GM21447 (cell line): ENCODE results near the gene CSF3R.
"Not testable (repeated sequence)": the region's sequence is repeated elsewhere in the genome, so short reads cannot be mapped to it uniquely, and the experiment has no call there.

Experiments used
- ATAC-seq: cut with Tn5 transposase; IDR thresholded peaks from one replicate; pipeline ENCODE4 v1.9.1; 2021; ENCODE audit not compliant: unreplicated experiment

Gene CSF3R

GRCh38 chr1:36484099-36484498, 1.4 kb upstream of the CSF3R start:
- no peak for ATAC-seq

- ATAC-seq = no peak
Measured at GRCh38 chr1:36481771-36482723, 666 bp downstream of the CSF3R start.

DNA sequence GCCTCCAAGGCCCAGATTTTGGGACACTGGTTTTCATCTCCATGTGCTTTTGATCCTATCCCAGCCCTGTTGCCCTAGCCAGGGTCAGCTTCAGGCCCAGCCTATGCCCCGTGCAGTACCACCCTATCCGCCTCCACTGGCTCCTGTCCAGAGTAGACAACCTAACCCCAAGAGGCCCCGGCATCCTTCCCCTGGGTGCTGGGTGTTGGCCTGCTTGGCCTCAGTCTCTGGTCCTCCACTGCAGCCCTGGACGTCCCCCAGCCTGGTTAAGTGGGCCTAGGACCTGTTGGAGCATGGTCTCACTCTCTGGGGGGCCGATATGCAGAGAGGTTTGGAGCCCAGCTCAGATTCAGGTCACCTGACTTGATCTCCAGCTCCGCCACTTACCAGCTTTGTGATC, 1.6 kb downstream of the CSF3R start:
- no peak for ATAC-seq

DNA sequence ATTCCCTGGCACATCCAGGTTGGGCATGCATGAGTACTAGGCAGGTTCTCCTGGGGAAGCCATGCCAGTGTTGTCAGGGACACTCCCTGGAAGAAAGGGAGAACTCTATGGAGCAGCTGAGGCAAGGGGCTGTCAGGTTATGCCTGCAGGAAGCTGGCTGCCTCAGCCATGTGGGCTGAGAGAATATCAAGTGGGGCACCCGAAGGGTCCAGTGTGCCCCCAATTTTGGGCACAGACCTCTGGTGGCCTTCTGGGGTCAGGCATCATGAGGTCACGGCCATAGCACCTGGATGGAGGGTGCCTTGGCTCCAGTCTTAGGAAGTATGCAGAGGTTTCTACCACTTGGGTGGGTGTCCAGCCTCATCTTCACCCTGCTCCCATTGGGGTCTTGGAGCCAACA, 2.6 kb downstream of the CSF3R start:
- ATAC-seq = no peak

DNA sequence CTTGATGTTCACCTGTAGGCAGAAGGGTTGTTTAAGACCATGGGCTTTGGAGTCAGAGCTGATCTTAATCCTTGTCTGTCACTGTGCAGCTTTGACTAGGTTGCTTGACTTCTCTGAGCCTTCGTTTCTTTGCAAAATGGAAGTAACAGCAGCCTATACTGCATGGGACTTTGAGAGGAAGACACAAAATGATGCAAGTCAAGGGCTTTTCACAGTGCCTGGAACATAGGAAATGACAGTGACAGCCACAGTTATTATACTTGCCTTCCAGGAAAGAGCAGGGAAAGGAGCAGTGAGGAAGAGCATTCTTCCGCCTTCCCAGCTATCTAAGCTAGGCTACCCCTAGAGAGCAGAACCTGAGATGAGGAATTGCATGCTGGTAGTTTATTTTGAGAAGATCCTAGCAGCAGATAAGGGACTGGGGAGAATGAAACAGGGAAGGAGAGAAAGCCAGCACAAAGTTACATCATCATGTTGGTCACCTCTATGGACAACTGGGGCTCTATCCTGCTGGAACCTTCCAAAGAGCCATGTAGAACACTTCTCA, 3.1 kb downstream of the CSF3R start:
- ATAC-seq = no peak

- ATAC-seq = not testable (repeated sequence)
Measured at GRCh38 chr1:36477615-36478014, 5.1 kb downstream of the CSF3R start.

DNA sequence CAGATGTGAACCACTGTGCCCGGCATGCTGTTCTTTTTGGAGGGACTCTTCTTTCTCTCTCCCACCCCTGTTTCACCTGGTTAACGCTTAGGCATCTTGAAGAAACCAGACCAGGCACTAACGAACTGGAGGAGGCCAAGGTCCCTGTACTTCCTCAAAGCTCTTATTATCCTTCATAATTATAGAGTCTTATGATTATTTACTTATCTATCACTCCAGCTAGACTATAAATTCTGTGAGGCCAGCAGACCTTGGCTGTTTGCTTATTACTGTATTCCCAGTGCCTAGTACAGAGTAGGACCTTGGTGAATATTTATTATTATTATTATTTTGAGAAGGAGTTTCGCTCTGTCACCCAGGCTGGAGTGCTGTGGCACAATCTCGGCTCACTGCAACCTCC, 5.8 kb downstream of the CSF3R start:
- ATAC-seq = no peak

DNA sequence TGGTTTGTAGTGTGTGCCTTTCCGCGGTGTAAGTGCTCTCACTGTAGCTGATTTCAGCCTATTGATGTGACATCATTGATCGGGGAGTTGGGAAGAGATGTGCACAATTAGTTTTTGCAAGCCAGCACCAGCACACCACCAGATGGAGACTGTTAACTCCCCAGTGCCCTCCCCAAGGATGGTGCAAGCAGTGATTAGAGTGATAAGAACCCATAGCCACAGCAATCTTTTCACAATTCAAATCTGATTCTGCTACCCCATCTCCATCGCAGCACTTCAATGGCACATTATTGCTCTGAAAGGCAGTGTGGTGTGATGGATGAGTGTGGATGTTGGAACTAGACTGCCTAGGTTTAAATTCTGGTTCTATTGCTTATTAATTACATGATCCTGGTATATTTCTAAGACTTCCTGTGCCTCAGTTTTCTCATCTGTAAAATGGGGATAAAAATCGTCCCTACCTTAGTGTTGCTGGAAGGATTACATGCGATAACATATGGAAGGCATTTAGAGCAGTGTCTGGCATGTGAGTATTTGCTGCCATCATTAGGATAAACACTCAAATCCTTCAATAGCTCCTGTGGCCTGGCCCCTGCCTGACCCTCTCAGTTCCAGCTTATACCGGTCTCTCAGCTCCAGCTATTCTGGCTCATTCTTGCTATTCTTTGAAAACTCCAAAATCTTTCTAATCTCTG, 6.7 kb downstream of the CSF3R start:
- ATAC-seq = no peak

DNA sequence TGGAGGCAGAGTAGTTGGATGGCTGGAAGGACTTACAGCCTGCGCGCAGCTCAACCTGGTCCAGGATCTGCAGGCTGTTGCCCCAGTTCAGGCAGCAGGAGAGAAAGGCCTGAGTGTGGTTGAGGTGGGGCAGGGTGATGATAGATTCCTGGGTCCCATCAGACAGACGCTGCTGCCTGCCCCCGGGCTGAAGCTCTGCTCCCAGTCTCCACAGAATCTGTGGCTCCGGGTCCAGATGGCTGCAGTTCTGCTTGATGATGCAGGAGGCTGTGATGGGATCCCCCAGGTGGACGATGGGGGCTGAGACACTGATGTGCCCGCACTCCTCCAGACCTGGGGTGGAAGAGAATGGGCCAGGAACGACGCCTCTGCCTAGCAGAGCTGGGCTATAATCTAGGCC, 7.4 kb downstream of the CSF3R start:
- ATAC-seq = no peak

DNA sequence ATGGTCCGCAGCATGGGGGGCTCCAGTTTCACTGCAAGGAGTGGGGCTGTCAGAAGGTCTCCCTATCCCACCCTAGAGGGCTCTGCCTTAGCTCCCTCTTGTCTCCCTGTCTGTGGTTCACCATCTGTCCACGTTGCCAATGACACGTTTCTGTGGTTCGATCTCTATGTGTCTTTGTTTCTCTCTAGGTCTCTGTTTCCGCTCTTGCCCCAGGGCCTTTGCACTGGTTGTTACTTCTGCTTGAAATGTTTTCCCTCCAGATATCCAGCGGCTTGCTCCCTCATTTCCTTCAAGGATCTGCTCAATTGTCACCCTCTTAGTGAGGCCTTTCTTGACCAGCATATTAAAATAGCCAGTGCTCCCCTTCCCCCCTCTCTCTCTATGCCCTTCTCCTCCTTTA, 10.1 kb downstream of the CSF3R start:
- ATAC-seq = no peak

- ATAC-seq = no peak
Measured at GRCh38 chr1:36471830-36472641, 10.7 kb downstream of the CSF3R start.

DNA sequence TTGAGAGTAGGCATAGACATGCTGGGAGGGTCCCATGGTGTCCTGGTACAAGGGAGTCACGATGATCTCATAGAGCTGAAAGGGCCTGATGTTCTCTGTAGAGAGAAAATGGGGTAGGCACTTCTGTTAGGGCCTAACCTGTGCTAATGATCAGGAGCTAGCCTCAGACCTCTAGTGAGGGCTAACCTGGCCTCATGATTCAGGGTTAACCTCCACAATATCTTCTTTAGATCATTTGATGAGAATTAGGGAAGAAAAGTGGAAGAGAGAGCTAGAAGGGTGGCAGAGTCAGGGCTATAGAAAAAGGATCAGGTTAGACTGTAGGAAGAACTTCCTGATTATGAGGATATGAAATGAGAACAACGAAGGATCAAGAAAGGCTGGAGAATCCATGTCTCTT, 13.6 kb downstream of the CSF3R start:
- no peak for ATAC-seq

DNA sequence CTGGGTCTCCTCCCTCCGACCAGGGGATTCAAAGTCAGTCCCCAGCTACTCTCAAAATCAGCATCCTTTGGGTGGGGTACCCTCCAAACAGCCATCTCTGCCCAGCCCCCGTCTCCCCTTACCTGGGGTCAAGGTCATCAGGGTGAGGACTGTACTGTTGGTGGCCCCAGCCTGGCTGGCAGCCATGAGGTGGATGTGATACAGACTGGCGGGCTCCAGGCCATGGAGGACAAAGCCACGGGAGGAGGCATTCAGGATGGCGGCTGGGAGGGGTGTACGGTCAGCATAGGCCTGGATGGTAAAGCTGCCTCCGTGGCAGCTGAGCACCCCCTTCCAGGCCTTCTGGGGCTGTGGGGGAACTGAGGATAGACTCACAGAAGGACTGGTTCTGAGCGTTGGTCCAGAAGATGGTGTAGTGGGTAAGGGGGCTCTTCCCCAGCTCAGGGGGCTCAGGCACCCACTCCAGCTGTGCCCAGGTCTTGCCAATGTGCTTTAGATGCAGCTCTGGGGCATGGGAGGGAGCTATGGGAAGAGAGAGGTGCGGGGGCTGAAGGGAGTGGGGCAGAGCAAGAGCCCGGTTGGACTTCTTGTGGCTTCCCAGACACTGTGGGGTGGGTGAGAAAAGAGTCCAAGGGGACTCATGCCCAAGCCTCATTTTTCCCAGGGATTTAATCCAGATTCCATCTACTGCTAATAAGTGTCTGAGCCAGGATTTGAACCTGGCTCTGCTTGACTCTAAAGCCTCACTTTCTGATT, 14.8 kb downstream of the CSF3R start:
- no peak for ATAC-seq

GRCh38 chr1:36467027-36467410, 15.7 kb downstream of the CSF3R start:
- ATAC-seq = no peak

DNA sequence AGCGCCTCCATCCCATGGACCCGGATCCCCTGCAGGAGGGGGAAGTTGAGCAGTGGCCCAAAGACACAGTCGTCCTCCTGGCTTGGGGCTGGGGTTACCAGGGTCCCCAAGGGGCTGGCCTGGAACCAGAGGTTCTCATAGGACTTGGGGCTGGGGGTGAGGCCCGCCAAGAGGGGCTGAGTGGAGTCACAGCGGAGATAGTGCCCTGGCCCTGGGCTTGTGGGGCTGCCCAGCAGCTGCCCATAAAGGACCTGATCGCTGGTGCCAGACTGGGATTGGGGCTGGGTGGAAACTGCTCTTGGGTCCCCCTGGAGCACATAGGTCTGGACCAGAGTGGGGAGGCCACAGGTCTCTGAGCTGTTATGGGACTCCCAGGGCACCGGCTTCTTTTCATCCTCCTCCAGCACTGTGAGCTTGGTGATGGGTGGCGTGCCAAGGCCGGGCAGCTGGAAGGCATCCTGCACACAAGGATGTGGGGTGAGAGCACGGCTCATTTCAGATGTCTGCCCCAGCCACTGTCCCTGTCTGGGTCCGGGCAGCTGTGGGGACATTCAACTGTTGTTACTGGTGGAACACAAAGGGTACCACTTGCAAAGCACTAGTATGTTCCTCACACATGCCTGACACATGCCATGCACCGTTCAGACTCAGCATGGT, 16.2 kb downstream of the CSF3R start:
- ATAC-seq = no peak

DNA sequence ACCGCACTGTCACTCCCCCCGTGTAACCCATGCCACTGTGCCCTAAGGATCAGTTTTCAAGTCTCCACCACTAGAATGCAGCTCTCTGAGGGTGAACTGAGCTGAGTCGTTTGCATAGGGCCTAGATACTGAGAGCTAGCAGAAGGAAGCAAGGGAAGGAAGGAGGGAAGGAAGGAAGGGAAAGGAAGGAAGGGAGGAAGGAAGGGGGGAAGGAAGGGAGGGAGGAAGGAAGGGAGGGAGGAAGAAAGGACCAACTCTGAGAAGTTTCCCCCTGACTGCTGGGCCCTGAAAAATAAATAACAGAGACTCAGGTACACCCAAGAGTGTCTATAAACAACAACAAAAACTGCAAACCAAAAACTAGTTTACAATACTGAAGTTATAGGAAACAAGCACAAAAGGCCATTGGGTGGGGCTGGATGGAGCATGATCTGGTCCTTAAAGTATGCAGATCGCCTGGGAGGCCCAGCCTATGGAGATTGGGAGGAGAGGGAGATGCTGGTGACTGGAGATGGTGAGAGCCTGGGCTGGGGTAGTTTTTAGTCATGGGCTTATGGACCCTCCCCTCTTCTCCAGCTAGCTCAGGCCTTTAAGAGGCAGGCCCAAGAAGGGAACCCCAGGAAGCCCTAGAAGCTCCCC, 16.9 kb downstream of the CSF3R start:
- ATAC-seq = no peak

DNA sequence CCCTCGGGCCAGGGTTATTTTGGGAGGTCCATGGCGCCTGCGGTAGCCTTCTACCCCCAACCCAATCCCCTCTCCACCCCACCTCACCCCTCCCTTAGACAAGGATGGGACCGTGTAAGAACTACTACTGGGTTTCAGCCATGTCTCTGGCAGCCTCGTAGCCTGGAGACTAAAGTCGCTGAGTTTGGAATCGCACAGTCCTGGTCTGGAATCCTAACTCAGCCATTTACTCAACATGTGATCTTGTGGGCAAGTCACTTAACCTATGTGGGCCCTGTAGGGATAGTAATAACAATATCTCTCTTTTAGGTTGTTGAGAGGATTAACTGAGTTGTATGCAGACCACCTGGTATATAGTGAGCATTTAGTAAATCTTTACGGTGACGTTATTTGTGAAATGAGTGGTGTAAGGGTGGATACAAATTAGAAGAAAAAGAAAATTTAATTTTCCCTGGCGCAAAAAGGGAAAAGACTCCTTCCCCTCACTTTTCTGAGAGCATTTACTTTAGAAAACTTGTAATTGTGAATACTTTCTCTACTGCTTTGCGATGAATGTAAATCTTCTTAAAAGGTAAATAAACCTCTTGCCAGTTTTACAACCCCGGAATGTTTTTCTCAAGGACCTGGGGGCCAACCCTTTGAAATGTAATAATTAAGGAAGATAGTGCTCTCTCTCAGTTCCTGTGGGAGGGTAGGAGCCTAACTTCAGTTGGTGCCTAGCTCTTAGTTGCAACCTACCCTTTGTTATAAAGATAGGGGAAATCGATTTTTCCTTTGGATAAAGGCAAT, 17.9 kb downstream of the CSF3R start:
- ATAC-seq = no peak

DNA sequence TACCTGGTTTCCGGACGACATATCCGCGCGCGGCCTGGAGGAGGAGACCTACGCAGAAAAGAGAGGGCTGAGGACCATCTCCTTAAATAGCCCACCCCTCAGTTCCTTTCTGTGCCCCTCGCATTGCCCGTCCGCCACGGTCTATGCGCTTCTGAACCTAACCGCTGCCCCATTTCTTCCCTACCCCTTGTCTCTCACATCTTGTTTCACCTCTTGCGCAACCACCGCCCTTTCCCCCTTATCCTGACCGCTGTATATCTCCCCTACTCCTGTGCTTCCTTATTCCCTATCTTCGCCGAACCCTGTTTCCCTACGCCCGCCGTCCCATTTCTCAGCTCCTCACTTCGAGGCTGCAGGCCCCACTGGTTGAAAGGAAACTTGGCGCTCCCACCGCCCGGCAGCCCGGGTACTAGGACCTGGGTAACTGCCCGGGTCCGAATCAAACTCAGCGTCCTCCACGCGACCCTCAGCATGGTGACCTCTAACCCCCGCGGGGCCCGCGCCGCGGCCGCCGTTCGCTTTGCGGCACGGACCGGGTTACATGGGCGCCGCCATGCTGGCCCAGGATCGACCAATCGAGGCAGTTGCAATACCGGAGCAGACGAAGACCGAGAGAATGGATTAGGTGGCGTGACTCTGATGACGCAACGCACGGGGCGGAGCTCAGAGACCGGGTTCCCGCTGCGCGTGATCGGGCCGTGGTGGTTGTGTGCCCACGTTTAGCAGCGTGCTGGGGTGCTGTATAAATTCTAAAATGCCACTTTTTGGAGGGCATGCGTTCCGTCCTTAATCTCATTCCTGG, 18.7 kb downstream of the CSF3R start, which contains the start of gene MRPS15:
Gene MRPS15, minus strand, starts transcription at position 582 of the 802 bp plus-strand sequence. Its CDS starts 109 bp downstream, at position 473.
- ATAC-seq = peak; percentile 87
